Islet of Langerhans (tissue), 1 donor: ENCODE results near the gene LMO2.
"Not testable (repeated sequence)": the region's sequence is repeated elsewhere in the genome, so short reads cannot be mapped to it uniquely, and the experiment has no call there.

Source experiments
- FAIRE-seq: peaks from one replicate; lab custom pipeline; 2011; peaks lifted over from hg19 to GRCh38; lab: Jason Lieb, UNC

LMO2 gene

GRCh38 chr11:33861386-33861785, 30.5 kb downstream of the LMO2 start:
- FAIRE-seq, result no peak

DNA sequence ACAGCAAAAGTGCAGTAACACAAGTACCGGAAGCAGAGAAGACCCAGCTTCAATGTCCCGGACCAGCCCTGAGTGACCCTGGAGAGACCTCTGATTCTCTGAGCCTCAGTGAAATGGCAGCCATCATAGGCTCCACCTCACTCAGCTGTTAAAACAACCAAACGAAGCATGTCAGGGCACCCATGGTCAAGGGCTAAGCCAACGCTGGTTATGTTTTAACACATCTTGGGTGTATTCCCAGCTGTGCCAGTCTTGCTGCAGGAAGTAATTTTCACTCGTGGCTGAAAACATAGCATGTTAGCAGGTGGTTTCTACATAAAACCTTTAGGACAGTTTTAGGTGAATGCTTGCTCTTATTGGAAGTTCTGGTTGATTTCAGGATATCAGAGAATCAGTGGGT, 30.9 kb downstream of the LMO2 start:
- no peak for FAIRE-seq

GRCh38 chr11:33859306-33859705, 32.6 kb downstream of the LMO2 start:
- no peak for FAIRE-seq

DNA sequence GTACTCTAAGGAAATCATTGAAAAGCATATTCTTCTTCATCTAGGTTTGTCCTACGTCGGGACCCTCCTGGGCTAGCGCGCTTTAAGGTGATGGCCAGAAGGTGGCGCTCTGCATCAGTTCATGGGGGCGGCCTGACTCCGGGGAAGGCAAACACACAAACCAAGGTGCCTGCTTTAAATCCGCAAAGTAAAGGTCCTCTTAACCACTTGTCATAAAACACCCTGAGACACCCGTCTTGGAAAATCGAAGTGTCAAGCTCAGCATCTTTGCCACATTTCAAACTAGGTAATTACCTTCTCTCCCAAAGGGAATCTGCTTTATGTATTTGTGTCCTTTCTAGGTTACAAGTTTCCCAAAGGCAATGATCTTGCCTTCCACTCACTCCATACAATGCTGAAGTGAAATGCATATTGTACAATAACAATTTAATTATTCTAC, 33.9 kb downstream of the LMO2 start:
- FAIRE-seq, result peak; percentile 9

GRCh38 chr11:33855500-33855899, 36.4 kb downstream of the LMO2 start:
- no peak for FAIRE-seq

DNA sequence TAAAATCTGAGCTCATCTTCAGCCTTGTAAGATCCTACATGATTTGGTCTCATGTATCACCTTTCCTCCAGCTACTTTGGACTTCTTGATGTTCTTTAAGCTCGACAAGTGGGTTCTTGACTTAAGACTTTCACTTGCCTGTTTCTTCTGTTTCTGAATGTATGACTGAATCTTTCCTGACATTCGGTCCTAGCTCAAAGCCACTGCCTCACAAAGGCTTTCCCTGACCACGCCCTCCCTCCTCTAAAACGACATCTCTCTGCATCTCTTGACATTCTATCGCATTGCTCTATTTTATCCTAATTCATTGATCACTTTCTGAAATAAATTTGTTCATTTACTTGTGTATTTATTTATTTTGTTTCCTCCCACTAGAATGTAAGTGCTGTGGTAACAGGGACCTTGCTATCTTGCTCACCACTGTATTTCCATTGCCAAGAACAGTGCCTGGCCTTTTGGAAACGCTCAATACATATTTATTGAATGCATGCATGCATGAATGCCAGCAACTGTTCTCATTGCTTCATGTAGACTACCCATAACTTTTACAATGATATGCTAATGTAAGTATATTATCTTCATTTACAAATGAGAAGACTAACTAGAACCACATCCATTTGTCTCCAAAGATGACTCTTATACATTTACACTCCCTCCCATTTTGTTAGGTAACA, 43.0 kb downstream of the LMO2 start:
- no peak for FAIRE-seq

- FAIRE-seq, result no peak
Observed at GRCh38 chr11:33847251-33847650, 44.6 kb downstream of the LMO2 start.

GRCh38 chr11:33844236-33844635, 47.6 kb downstream of the LMO2 start:
- no peak for FAIRE-seq

- FAIRE-seq, result no peak
Observed at GRCh38 chr11:33843018-33843417, 48.9 kb downstream of the LMO2 start.

GRCh38 chr11:33842236-33842915, 49.5 kb downstream of the LMO2 start:
- FAIRE-seq, result no peak

DNA sequence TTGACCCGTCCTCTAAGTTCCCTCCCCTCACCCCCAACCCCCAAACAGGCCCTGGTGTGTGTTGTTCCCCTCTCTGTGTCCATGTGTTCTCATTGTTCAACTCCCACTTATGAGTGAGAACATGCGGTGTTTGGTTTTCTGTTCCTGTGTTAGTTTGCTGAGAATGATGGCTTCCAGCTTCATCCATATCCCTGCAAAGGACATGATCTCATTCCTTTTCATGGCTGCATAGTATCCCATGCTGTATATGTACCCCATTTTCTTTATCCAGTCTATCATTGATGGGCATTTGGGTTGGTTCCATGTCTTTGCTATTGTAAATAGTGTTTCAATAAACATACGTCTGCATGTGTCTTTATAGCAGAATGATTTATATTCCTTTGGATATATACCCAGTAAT, 53.6 kb downstream of the LMO2 start:
- not testable (repeated sequence) for FAIRE-seq

DNA sequence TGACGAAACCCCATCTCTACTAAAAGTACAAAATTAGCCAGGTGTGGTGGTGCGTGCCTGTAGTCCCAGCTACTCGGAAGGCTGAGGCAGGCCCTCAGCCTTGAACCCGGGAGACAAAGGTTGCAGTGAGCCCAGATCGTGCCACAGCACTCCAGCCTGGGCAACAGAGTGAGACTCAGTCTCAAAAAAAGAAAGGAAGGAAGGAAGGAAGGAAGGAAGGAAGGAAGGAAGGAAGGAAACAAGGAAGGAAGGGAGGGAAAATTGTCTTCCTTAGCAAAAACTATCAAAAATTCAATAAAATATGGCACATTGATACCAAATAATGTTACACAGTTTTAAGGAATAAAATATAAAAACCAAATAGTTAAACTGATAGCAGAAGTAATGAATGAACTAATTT, 54.5 kb downstream of the LMO2 start:
- not testable (repeated sequence) for FAIRE-seq

- FAIRE-seq, result peak; percentile 96
Observed at GRCh38 chr11:33835143-33835878, 56.6 kb downstream of the LMO2 start.

- no peak for FAIRE-seq
Observed at GRCh38 chr11:33832676-33833075, 59.2 kb downstream of the LMO2 start.

DNA sequence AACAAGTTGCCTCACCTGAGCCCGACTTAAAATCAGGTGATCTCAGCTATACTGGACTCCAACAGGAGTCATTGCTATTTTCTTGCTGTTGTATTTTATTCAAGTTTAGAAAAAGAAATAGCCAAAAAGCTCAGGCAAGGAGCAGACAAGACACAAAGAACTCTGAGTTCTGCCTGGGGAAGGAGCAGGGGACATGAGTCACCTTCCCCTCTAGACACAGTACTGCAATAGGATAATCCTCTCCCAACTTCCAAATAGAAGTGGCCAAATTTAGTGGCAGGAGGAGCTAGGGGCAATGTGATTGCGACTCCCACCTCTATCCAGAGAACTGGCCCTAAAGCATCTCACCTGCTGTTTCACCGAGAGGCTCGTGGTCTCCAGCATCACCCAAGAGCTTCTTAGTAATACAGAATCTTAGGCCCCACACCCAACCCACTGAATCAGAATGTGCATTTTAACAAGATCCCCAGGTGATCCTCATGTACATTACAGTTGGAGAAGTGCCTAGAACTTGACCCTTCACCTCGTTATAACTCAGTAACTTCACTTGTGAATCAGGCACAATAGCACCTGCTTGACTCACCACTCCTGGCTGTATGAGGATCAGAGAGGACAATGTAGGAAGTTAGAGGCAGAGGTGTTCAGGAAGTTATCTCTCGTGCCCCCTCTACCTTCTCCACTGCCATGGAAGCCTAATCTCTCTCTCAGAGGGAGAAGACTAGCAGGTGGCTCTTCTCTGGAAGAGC, 60.8 kb downstream of the LMO2 start:
- FAIRE-seq, result no peak

GRCh38 chr11:33829430-33830141, 62.3 kb downstream of the LMO2 start:
- FAIRE-seq, result peak; percentile 81

DNA sequence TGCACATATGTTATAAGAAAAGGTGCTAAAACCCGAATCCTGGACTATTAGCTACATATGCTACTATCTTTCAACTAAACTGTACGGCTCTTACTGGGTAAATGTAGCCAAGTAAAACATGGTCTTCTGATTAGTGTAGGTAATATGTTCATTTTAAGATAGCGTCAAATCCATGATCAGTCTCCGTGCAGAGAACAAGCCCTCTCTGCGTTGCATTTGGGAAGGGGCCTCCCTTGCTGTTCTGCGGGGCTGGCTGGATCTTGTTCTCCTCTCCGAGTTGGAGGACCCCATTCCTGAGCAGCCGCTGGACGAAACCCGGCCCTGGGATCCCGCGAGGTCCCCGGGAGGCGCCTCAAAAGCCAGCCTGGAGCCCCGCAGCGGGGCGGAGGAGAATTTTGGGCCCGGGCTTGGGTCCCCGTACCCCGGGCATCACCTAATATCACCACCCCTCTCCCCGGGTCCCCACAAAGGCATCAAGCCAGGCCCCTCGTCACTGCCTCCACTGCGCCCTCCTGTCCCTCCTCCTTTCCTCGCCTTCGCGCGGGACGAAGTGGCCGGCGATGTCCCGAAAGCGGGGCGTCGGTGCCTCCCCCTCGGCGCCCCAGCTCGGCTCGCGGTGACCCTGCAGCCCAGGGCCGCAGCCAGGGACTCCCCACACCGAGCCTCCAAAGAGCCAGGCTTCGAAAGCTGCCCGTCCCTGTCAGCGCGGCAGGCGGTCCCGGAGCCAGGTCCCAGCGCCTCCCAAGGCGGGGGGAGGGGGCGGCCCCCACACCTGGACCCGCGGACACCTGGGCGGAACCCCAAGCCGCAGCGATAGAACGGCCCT, 63.1 kb downstream of the LMO2 start:
- FAIRE-seq, result no peak

GRCh38 chr11:33827206-33827605, 64.7 kb downstream of the LMO2 start:
- FAIRE-seq, result no peak

- no peak for FAIRE-seq
Observed at GRCh38 chr11:33825854-33826560, 65.9 kb downstream of the LMO2 start.

DNA sequence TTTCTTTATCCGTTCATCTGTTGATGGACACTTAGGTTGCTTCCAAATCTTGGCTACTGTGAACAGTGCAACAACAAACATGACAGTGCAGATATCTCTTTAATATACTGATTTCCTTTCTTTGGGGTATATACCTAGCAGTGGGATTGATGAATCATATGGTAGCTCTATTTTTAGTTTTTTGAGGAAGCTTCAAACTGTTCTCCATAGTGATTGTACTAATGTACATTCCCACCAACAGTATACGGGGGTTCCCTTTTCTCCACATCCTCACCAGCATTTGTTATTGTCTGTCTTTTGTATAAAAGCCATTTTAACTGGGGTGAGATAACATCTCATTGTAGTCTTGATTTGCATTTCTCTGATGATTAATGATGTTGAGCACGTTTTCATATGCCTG, 68.9 kb downstream of the LMO2 start:
- not testable (repeated sequence) for FAIRE-seq
